ENCODE data around the gene DLD.
"Not testable (repeated sequence)": the region's sequence is repeated elsewhere in the genome, so short reads cannot be mapped to it uniquely, and the experiment has no call there.

Gene DLD

GRCh38 chr7:107874605-107875446, 16.2 kb upstream of the DLD start:
- peak; percentile 36 for DNase-seq

GRCh38 chr7:107876916-107877315, 14.1 kb upstream of the DLD start:
- no peak for DNase-seq

GRCh38 chr7:107877731-107878382, 13.1 kb upstream of the DLD start:
- DNase-seq, result no peak

GRCh38 chr7:107878636-107879035, 12.3 kb upstream of the DLD start:
- no peak for DNase-seq

- peak; percentile 24 for DNase-seq
Measured at GRCh38 chr7:107879400-107880035, 11.5 kb upstream of the DLD start.

- DNase-seq, result no peak
Measured at GRCh38 chr7:107882766-107883165, 8.2 kb upstream of the DLD start.

- DNase-seq, result no peak
Measured at GRCh38 chr7:107884066-107884818, 6.7 kb upstream of the DLD start.

GRCh38 chr7:107887827-107888226, 3.2 kb upstream of the DLD start:
- DNase-seq, result not testable (repeated sequence)

GRCh38 chr7:107889992-107890391, 991 bp upstream of the DLD start:
- DNase-seq, result no peak

GRCh38 chr7:107890493-107890961, 456 bp upstream of the DLD start:
- DNase-seq, result peak; percentile 21

- no peak for DNase-seq
Measured at GRCh38 chr7:107891636-107892366, 818 bp downstream of the DLD start.

- not testable (repeated sequence) for DNase-seq
Measured at GRCh38 chr7:107892367-107892741, 1.4 kb downstream of the DLD start.

GRCh38 chr7:107898997-107899594, 8.1 kb downstream of the DLD start:
- no peak for DNase-seq

- DNase-seq, result no peak
Measured at GRCh38 chr7:107900496-107901015, 9.6 kb downstream of the DLD start.

GRCh38 chr7:107902381-107902780, 11.4 kb downstream of the DLD start:
- DNase-seq, result no peak

GRCh38 chr7:107907790-107908189, 16.8 kb downstream of the DLD start:
- DNase-seq, result no peak

- DNase-seq, result no peak
Measured at GRCh38 chr7:107909445-107909844, 18.5 kb downstream of the DLD start.

- no peak for DNase-seq
Measured at GRCh38 chr7:107911981-107912380, 21.0 kb downstream of the DLD start.

- DNase-seq, result no peak
Measured at GRCh38 chr7:107913851-107914250, 22.9 kb downstream of the DLD start.

- no peak for DNase-seq
Measured at GRCh38 chr7:107914831-107915230, 23.8 kb downstream of the DLD start.

GRCh38 chr7:107915541-107915940, 24.6 kb downstream of the DLD start:
- no peak for DNase-seq

All from NCI-H2029 (cell line).